RWPE1 (cell line): ENCODE data around the gene SLC25A26.

Experiments
- CTCF ChIA-PET: fragments of 350-600 bp; sonication (Branson Sonifier 250); formaldehyde crosslinking; extraction: SDS; loops from one replicate; lab custom pipeline; 2021; lab: Yijun Ruan, JAX
- POLR2A ChIA-PET: fragments of 400-600 bp; formaldehyde crosslinking; extraction: SDS; loops from one replicate; lab custom pipeline; 2020; ENCODE audit warnings: antibody characterized with exemption; ENCODE audit not compliant: low non-redundant PET; lab: Yijun Ruan, JAX
- DNase-seq: peaks from one replicate; pipeline ENCODE4 v3.0.0; 2012; ENCODE audit warnings: low spot score
- H3K27ac ChIP-seq: fragments of 450-650 bp; 2 replicates; pipeline ENCODE4 v1.5.1; 2017
- TF ChIP-seq, protein P1 (sequence below): fragments of 450-650 bp; conservative IDR thresholded peaks from 2 replicates; pipeline ENCODE4 v1.5.1; 2017; ENCODE audit warnings: low read depth, mild to moderate bottlenecking

Gene SLC25A26

DNA sequence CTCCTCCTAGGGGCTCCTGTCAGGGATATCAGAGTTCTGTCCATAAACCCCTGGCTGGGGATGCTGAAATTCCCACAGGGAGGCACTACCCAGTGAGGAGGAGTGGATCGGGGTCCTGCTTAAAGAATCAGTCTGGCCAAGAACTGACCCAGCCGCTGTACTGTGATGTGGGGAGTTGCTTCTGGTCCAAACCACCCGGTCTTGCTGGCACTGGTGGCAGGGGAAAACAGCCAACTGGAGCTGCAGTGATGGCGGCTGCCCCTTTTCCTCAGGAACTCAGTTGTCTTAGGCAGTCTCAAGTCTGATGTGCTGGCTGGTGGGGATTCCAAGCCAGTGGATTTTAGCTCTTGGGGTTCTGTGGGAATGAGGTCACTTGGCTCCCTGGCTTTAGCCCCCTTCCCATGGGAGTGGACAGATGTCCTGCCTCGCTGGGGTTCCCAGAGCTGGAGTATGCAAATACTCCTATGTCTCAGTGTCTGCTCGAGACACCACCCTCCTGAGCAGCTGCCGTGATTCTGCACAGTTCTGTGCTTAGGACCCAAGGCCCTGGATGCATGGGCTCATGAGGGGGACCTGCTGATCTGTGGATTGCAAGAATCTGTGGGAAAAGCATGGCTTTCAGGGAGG, 97.1 kb downstream of the SLC25A26 start:
- ChIA-PET CTCF (no interaction called here), POLR2A (no interaction called here)
- TF ChIP-seq, protein P1, sequence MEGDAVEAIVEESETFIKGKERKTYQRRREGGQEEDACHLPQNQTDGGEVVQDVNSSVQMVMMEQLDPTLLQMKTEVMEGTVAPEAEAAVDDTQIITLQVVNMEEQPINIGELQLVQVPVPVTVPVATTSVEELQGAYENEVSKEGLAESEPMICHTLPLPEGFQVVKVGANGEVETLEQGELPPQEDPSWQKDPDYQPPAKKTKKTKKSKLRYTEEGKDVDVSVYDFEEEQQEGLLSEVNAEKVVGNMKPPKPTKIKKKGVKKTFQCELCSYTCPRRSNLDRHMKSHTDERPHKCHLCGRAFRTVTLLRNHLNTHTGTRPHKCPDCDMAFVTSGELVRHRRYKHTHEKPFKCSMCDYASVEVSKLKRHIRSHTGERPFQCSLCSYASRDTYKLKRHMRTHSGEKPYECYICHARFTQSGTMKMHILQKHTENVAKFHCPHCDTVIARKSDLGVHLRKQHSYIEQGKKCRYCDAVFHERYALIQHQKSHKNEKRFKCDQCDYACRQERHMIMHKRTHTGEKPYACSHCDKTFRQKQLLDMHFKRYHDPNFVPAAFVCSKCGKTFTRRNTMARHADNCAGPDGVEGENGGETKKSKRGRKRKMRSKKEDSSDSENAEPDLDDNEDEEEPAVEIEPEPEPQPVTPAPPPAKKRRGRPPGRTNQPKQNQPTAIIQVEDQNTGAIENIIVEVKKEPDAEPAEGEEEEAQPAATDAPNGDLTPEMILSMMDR = no peak
- H3K27ac ChIP-seq = no peak overlapping the region
- no peak for DNase-seq

DNA sequence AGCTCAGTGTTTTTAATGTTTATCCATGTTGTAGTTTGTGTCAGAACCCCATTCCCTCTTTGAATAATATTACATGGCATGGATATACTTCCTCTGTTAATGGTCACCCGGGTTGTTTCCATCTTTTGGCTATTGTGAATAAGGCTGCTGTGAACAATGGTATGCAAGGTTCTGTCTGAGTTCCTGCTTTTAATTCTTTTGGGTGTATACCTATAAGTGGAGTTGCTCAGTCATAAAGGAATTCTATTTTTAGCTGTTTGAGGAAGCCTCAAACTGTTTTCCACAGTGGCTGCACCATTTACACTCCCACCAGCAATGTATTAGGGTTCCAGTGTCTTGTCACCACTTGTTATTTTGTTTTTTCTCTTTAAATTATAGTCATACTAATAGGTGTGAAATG, 99.6 kb downstream of the SLC25A26 start:
- no peak overlapping the region for H3K27ac ChIP-seq
- ChIA-PET CTCF (no interaction called here), POLR2A (no interaction called here)
- TF ChIP-seq, protein P1 = no peak
- no peak for DNase-seq

DNA sequence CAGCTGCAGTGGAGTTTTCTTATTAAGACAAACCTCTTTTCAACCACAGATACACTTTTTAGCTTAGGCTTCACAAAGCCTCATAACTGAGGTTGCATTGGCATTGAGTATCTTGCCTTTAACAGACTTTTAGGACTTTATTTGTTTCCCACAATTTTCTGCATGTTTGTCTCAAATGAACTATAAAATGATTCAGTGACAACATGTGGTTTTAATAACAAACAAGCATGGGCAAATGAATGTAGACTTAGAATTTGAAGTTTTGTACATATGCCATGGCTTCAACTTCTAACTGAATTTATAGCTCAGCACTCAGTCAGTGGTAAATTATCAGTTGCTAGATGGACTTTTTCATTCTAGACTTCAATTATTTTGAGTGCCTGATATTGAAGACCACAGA, 101.6 kb downstream of the SLC25A26 start:
- TF ChIP-seq, protein P1 = no peak
- POLR2A ChIA-PET = no interaction called here
- H3K27ac ChIP-seq = no peak overlapping the region
- CTCF ChIA-PET = no interaction called here
- DNase-seq = no peak

DNA sequence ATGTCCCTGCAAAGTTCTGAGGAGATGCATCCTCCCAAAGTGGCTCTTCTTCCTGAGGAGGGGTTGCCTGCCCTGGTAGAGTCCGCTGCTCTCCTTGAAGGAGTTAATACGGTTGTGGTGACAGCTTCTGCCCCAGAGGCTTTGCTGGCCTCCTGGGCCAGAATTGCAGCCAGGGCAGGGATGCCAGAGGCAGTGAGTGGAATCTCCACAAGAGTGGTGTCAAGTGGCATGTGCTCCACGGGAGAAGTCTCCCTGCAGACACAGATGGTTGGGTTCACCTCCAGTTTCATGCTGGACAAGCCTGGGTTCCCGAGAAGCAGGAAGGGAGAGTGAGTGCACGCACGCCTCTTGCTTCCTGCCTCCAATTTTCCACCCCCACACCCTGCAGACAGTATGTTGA, 105.5 kb downstream of the SLC25A26 start:
- POLR2A ChIA-PET = no interaction called here
- TF ChIP-seq, protein P1 = no peak

DNA sequence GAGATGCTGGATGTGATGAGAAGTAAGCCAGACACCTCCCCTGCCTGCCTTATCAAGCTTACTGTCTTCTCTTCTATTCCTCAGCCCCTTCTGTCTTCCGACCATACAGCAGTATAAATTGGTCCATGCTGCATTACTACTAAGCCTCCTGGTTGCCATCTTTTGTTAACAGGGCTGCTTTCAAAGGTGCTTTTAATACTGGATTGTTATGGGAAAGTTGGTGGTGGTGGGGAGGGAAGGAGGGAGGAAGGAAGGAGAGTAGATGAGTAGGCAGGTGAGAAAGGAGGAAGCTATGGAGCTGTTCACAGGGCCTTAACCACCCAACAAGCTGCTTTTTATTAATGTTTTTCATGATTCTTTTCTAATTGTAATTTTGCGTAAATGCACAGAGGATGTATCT, 114.9 kb downstream of the SLC25A26 start:
- H3K27ac ChIP-seq = no peak overlapping the region
- POLR2A ChIA-PET = no interaction called here
- no peak for DNase-seq
- CTCF ChIA-PET = no interaction called here
- TF ChIP-seq, protein P1 = no peak

More for the DNA sequence above, 105.5 kb downstream of the SLC25A26 start:
- CTCF ChIA-PET = no interaction called here
- DNase-seq = no peak
- H3K27ac ChIP-seq = no peak overlapping the region

DNA sequence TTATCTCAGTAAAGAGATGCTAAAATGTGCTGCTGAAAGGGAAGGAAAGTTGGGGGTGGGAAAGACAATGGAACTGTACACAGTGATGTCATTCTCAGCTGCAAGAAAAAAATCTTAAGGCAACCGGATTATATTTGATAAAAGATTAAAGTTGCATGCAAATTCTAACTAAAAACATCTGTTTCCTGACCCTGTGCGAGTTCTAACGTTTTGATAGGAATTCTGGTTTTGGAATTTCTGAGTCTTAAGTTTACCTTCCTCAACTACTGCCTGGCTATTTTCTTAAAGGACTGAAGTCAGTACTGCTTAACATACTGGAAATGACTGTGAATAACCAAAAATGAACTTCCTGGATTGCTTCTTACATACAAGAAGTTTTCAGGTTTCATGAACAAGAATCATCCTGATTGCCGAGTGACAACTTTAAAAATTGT, 115.5 kb downstream of the SLC25A26 start:
- no peak overlapping the region for H3K27ac ChIP-seq
- TF ChIP-seq, protein P1 = no peak
- CTCF ChIA-PET = no interaction called here
- no peak for DNase-seq
- POLR2A ChIA-PET = no interaction called here
